Endodermal cell (in vitro differentiated cells): ENCODE data around the gene CGREF1. TPM values are rescaled to one million over a fixed set of nuclear protein-coding genes. Genes with fewer than 3 reads are reported as not detected.

Experiments used
- DNase-seq: peaks from one replicate; pipeline ENCODE4 v3.0.0-alpha.2; 2017
- H3K27ac ChIP-seq: 2 replicates; pipeline ENCODE4 v1.5.1; 2013; ENCODE audit warnings: mild to moderate bottlenecking, low read depth, low read length, moderate library complexity
- H3K27me3 ChIP-seq: 2 replicates; pipeline ENCODE4 v1.6.1; 2013; ENCODE audit warnings: mild to moderate bottlenecking, low read length, moderate library complexity; ENCODE audit not compliant: insufficient read depth, control insufficient read depth, poor library complexity, severe bottlenecking
- H3K36me3 ChIP-seq: 2 replicates; pipeline ENCODE4 v1.7.0; 2013; ENCODE audit warnings: mild to moderate bottlenecking, low read length, moderate library complexity; ENCODE audit not compliant: control insufficient read depth, insufficient read depth
- H3K4me1 ChIP-seq: one replicate; pipeline ENCODE4 v1.7.0; 2013; ENCODE audit warnings: low read length; ENCODE audit not compliant: control insufficient read depth, insufficient read depth
- H3K4me3 ChIP-seq: 2 replicates; pipeline ENCODE4 v1.5.1; 2013; ENCODE audit warnings: mild to moderate bottlenecking, low read length, moderate library complexity
- H3K9ac ChIP-seq: 2 replicates; pipeline ENCODE4 v1.6.1; 2013; ENCODE audit warnings: mild to moderate bottlenecking, low read length, moderate library complexity; ENCODE audit not compliant: poor library complexity, severe bottlenecking; ENCODE audit errors: extremely low read depth
- H3K9me3 ChIP-seq: 2 replicates; pipeline ENCODE4 v1.6.1; 2013; ENCODE audit warnings: mild to moderate bottlenecking, low read length, moderate library complexity; ENCODE audit not compliant: control insufficient read depth
- H3K27ac Mint-ChIP-seq: 2 replicates; pipeline ENCODE4 v1.8.0; 2020; ENCODE audit warnings: mixed read lengths
- H3K27me3 Mint-ChIP-seq: 2 replicates; pipeline ENCODE4 v1.8.0; 2021; ENCODE audit warnings: mild to moderate bottlenecking, mixed read lengths; ENCODE audit not compliant: insufficient read depth
- H3K36me3 Mint-ChIP-seq: 2 replicates; pipeline ENCODE4 v1.8.0; 2020; ENCODE audit warnings: low read depth, mixed read lengths
- H3K4me1 Mint-ChIP-seq: 2 replicates; pipeline ENCODE4 v1.8.0; 2020; ENCODE audit warnings: mixed read lengths
- H3K4me3 Mint-ChIP-seq: 2 replicates; pipeline ENCODE4 v1.8.0; 2020; ENCODE audit warnings: mild to moderate bottlenecking, moderate library complexity, mixed read lengths
- H3K9me3 Mint-ChIP-seq: 2 replicates; pipeline ENCODE4 v1.8.0; 2020; ENCODE audit warnings: mild to moderate bottlenecking, mixed read lengths
- WGBS, 2 experiments: methylation state at CpG; one replicate each; pipeline versions ENCODE4 v1.1.5 to v1.1.7; 2013; ENCODE audit warnings: missing lambda C conversion rate in 2 of 2, mixed read lengths in 1 of 2; ENCODE audit not compliant: insufficient coverage in 1 of 2, insufficient read length in 1 of 2; 5-methylcytosine and 5-hydroxymethylcytosine counted together
- total RNA-seq, 2 donors: library from RNA; stranded (reverse); fragmentation: NEBNext Ultra II Directional in 1 of 2; extraction: Animal tissue kit (Norgen Biotek cat#: 25700) in 1 of 2; gene quantifications; 2 replicates in 1 of 2; 3 replicates in 1 of 2; pipeline ENCODE4 v1.2.1, GENCODE V29; 2021
- TF ChIP-seq, protein P1 (sequence below): fragments of 200-600 bp; sonication (generic); conservative IDR thresholded peaks from 2 replicates; pipeline ENCODE4 v1.5.0; 2021; ENCODE audit warnings: antibody characterized with exemption, mild to moderate bottlenecking

CGREF1 gene
- total RNA-seq, 2 donors from 2014 or later: 0.20 to 0.33 TPM

DNA sequence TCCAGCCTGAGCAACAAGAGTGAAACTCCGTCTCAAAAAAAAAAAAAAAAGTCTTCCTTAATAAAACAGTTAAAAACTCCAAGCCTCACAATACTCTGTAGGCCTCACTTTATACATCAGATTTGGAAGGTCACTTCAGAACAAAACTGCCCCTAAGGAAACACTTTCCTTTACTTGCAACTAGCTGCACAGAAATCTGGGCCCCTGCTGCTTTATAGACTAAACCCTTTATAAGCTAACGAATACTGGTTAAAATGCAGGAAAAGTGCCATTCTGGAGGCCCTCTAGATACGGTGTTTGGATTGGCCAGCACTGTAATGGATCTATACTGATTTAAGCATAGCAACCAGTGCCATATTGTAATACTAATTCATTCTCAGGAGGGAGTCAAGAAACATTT is 6.2 kb upstream of the CGREF1 start:
- peaks cover 47% of the 10 kb centered on the region for H3K27me3 ChIP-seq
- Mint-ChIP-seq H3K4me3 (no peak overlapping the region), H3K27ac (no peak overlapping the region), H3K27me3 (peaks cover 52% of the 10 kb centered on the region), H3K9me3 (peaks cover 3% of the 10 kb centered on the region), H3K36me3 (peaks cover 6% of the 10 kb centered on the region), H3K4me1 (peaks cover 9% of the 10 kb centered on the region)
- H3K9me3 ChIP-seq: no peaks in the 10 kb centered on the region
- WGBS, 2 experiments: 91 to 100% methylated on average over 1 to 3 of the region's 3 CpGs
- peaks cover under 1% of the 10 kb centered on the region for H3K36me3 ChIP-seq
- H3K4me1 ChIP-seq: no peaks in the 10 kb centered on the region
- no peak overlapping the region for H3K4me3 ChIP-seq
- TF ChIP-seq, protein P1, sequence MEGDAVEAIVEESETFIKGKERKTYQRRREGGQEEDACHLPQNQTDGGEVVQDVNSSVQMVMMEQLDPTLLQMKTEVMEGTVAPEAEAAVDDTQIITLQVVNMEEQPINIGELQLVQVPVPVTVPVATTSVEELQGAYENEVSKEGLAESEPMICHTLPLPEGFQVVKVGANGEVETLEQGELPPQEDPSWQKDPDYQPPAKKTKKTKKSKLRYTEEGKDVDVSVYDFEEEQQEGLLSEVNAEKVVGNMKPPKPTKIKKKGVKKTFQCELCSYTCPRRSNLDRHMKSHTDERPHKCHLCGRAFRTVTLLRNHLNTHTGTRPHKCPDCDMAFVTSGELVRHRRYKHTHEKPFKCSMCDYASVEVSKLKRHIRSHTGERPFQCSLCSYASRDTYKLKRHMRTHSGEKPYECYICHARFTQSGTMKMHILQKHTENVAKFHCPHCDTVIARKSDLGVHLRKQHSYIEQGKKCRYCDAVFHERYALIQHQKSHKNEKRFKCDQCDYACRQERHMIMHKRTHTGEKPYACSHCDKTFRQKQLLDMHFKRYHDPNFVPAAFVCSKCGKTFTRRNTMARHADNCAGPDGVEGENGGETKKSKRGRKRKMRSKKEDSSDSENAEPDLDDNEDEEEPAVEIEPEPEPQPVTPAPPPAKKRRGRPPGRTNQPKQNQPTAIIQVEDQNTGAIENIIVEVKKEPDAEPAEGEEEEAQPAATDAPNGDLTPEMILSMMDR: no peak
- H3K9ac ChIP-seq: no peak overlapping the region
- DNase-seq: no peak
- H3K27ac ChIP-seq: no peak overlapping the region

DNA sequence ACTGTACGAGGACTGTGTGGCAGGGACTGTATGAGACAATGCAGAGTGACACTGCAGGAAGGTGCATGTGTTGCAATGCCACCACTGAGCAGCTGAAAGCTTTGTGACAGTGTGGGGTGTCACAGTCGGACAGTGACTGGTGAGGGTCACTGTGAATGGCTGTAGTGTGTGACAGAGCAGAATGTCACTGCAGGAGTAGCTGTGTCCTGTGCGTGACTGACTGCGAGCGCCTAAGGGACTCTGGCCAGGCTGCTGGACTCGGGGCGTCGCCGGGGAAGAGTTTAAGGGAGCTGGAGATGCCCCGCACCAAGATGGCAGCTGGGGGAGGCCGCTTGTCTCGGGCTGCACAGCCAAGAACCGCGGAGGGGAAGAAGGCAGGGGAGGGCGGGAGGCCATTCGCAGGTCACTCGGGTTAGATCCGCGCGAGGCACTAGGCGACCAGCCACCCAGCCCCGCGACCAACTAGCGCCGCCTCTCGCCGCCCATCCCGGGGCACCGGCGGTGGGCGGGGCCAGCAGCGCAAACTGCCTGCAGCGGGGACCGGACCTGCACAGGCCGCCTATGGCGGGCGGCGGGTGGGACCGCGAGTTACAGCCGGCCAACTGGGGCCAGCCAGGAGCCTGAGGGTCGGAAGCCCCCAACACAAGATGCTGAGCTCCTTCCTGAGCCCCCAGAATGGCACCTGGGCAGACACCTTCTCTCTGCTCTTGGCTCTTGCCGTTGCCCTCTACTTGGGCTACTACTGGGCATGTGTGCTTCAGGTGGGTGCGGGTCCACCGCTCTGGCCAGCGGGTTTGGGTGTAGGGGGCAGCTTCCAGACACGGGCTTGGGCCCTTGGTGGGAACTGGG is 4.6 kb upstream of the CGREF1 start, which contains the start of gene ABHD1:
Gene ABHD1 (plus strand): TSS at position 514 of the 849 bp plus-strand sequence. CDS start 134 bp downstream, at position 648.
- TF ChIP-seq, protein P1: no peak
- H3K9me3 Mint-ChIP-seq: peaks cover 3% of the 10 kb centered on the region
- peaks cover 62% of the 10 kb centered on the region for H3K27me3 ChIP-seq
- H3K4me1 ChIP-seq: no peaks in the 10 kb centered on the region
- H3K9me3 ChIP-seq: no peaks in the 10 kb centered on the region
- H3K4me1 Mint-ChIP-seq: peaks cover 9% of the 10 kb centered on the region
- no peak within 1 kb of the TSS for H3K27ac Mint-ChIP-seq
- peak within 1 kb of the TSS; percentile 74 for H3K4me3 ChIP-seq
- no peak within 1 kb of the TSS for H3K27ac ChIP-seq
- peaks cover 66% of the 10 kb centered on the region for H3K27me3 Mint-ChIP-seq
- no peaks in the 10 kb centered on the region for H3K36me3 ChIP-seq
- no peak within 1 kb of the TSS for H3K9ac ChIP-seq
- H3K4me3 Mint-ChIP-seq: peak within 1 kb of the TSS; percentile 66
- WGBS, 2 experiments: 11 to 15% methylated on average over 29 to 47 of the region's 47 CpGs
- peak; percentile 86 for DNase-seq
- H3K36me3 Mint-ChIP-seq: no peaks in the 10 kb centered on the region

DNA sequence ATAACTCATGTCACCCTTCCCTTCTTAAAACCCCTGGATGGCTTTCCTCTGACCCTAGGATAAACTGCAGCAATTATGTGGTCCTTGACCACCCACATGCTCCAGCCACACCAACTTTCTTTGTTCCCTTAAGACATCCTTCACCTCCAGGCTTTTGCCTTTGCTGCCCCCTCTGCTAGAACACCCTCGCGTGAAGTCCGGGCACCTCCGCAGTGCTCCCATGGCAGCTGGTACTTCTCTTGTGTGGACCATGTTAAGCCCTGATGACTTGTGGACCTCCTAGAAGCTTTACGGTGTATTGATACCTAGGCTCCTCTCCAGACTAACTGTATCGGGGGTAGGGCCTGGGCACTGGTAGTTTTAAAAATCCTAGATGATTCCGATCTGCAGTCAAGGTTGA is 3.9 kb upstream of the CGREF1 start:
- Mint-ChIP-seq H3K27me3 (peaks cover 73% of the 10 kb centered on the region), H3K9me3 (peaks cover 3% of the 10 kb centered on the region), H3K4me3 (peak overlapping the region; percentile 66), H3K4me1 (peaks cover 13% of the 10 kb centered on the region), H3K36me3 (no peaks in the 10 kb centered on the region), H3K27ac (no peak overlapping the region)
- Histone ChIP-seq H3K9me3 (no peaks in the 10 kb centered on the region), H3K36me3 (no peaks in the 10 kb centered on the region), H3K9ac (no peak overlapping the region), H3K4me1 (no peaks in the 10 kb centered on the region), H3K27me3 (peaks cover 69% of the 10 kb centered on the region), H3K27ac (no peak overlapping the region), H3K4me3 (no peak overlapping the region)
- 86 to 90% methylated on average over 7 of the region's 7 CpGs for WGBS, 2 experiments
- TF ChIP-seq, protein P1: no peak
- DNase-seq: no peak
